Measurements from ENCODE around the gene PLEKHA4.

Gene PLEKHA4

GRCh38 chr19:48822514-48822913, 45.9 kb downstream of the PLEKHA4 start:
- DNase-seq, result no peak

DNA sequence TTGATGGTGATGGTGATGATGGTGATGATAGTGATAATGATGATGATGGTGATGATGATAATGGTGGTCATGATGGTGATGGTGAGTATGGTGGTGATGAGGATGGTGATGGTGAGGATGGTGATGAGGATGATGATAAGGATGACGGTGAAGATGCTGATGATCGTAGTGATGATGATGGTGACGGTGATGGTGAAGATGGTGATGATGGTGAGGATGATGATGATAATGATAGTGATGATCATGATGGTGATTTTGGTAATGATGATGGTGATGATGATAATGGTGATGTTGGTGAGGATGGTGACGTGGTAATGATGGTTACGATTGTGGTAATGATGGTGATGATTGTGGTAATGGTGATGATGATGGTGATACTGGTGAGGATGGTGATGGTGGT, 46.8 kb downstream of the PLEKHA4 start:
- no peak for DNase-seq

DNA sequence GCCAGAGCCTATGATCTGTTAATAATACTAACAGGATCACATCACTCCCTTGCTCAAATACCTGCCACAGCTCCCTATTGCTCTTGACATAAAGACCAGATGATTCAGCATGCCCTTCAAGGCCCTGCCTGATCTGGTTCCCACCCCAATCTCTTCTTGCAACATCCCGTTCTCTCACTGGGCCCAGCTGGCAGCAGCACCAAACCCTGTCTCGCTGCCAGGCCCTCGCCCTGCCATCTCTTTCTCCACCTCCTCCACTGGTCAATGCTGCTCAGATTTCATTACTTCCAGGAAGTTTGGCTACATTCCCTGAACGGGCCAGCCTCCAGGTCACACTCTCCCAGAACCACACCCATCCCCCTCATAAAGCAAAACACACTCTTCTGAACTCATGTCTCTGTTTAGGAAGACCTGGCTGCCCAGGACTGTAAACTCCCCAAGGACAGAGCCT, 49.0 kb downstream of the PLEKHA4 start:
- peak; percentile 37 for DNase-seq

DNA sequence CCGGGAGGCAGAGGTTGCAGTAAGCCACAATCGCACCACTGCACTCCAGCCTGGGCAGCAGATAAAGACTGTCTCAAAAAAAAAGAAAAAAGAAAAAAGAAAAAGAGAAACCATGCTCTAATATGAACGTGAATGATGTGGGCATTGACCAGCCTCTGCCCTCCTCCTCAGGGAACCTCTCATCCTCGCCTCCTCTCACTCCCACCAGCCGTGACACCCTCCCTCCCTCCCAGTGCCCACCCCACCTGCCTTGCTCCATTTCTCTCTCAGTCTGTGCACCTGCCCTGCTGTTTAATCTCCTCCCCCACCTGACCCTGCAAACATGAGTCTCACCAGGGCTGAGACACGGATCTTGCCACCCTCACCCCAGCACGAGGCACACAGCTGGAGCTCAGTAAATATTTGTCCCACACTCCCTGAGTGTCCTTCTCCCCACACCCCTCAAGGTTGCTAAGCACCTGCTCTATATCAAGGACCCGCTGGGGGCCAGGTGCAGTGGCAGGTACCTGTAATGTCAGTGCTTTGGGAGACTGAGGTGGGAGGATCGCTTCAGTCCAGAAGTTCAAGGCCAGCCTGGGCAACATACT, 50.1 kb downstream of the PLEKHA4 start:
- no peak for DNase-seq

GRCh38 chr19:48817585-48818124, 50.8 kb downstream of the PLEKHA4 start:
- no peak for DNase-seq

GRCh38 chr19:48815870-48816501, 52.4 kb downstream of the PLEKHA4 start:
- DNase-seq, result peak; percentile 52

DNA sequence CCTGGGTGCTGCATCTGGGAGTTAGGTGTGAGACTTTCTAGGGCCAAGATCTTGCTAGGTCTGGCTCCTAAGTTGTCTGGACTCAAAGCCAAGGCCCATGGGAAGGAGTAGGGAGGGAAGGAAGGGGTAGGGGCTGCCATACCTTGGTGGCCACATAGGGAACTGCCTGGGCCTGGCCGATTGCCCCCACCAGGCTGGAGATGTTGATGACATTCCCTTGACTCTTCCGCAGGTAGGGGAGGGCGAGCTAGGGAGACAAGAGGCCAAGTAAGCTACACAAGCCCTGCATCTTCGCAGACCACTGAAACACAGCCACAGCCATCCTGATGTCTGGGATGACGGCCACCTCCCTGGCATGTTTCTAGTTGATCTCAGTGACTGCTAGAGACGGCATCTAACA, 53.5 kb downstream of the PLEKHA4 start:
- no peak for DNase-seq

DNA sequence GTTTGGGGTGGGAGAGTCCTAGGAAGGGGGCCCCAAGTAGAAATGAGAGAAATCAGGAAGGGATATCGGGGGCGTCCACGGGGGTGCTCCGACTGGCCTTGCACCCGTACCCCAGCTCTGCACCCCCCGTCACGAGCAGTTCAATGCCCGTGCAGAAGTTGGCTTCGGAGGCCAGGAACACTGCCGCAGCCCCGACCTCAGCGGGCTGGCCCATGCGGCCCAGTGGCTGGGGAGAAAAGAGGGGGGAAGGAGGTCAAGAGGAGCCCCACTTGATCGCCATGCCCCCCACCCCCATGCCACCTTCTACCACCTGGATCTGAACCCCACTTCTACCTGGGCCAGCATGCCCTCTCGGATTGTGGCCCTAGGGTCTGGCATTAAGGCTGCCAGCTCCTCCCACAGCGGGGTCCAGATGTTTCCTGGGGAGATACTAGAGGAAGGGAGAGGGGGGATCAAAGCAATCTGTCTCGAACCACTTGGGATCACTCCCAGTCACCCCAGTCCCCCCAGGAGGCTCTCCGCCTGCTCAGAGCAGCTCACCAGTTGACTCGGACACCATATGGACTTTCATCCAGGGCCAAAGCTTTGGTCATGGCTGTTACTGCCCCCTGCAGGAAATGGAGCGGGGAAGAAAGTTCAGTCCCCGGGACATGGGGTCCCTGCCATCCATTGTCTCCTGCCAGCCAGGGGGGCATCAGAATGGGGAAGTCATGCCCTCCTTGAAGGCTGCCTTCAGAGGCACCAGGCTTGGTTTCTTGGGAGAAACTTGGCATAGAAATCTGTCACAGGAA, 55.1 kb downstream of the PLEKHA4 start:
- peak; percentile 23 for DNase-seq

DNA sequence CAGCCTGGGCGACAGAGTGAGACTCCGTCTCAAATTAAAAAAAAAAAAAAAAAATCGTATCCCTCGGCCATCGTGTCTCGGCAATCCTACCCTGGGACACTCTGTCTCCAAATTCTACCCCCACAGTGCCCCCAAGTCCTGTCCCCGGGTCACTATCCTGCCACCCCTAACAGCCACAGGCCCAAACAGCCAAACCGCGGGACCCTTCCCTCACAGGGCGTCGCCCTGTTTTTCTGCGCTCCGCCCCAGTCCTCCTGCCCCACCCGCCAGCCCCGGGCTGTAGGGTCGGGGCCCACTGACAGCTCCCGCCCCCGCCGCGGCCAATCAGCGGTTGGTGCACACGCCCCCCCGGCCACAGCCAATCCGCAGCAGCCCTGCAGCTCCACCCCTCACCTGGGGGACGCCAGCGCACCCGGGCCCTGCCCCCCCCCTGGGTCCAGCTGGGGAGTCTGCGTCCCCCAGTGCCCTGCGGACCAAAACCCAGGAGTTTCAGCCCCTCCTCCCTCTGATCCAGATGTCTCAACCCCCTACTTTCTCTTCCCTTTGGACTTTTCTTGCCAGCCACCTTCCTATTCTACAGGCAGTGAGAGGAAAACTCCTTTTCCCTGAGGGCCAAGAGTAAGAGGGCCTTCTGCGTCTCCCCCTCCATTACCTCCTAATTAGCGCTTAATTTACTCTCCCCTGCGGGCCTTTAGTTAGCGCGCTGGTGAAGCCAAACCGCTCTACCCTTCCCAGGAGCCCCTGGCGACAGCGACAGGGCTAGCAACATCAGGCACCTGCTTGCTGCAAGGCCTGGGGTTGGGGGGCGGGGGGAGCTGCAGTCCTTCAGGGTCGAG, 56.1 kb downstream of the PLEKHA4 start:
- peak; percentile 90 for DNase-seq

DNA sequence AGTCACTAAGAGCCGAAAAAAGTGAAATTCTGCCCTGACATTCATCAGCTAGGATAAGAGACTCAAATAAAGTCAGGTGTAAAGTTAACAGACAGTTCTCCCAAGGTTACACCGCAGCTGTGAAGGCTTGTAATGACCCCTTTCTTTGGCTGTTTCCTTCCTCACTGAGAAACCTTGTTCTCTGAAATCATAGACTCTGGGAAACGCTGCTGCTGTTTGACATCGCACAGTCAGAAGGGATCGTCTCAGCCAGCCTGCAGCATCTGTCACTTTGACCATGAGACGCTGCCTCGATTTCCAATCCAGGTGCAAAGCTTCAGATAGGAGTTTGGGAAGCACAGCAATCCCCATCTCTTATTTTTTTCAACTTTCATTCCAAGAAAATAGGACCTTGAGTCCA, 58.3 kb downstream of the PLEKHA4 start:
- DNase-seq, result peak; percentile 46

DNA sequence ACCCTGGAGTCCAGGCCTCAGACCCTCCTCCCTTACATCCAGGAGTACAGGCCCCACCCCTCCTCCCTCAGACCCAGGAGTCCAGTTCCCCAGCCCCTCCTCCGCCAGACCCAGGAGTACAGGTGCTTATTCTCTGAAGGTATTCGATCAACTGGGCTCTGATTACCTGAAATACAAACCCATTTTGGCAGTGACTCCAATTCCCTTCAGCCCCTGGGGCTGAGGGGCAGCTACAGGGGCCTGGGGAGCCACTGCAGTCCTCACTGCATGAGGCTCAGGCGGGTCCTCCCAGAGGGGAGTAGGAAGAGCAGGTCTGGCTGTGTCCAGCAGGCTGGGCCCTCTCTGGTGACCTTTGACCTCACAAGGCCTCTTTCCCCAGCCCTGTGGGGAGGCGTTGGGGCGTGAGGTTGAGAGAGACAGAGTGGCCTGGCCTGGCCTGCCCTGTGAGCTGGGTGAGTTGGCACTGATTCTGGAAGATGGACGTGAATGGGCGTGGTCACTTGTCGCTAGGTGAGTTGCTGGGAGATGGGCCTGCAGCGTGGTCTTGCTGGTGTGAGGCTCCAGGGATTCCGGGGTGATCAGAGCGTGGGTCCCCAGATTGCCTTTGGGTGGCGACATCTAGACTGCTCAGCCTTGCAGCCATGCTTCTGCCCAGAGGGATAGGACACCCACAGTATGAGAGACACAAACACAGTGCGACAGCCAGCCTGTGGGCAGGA, 60.7 kb downstream of the PLEKHA4 start:
- no peak for DNase-seq

GRCh38 chr19:48806818-48807589, 61.4 kb downstream of the PLEKHA4 start:
- no peak for DNase-seq

GRCh38 chr19:48806518-48806817, 61.9 kb downstream of the PLEKHA4 start:
- peak; percentile 61 for DNase-seq

DNA sequence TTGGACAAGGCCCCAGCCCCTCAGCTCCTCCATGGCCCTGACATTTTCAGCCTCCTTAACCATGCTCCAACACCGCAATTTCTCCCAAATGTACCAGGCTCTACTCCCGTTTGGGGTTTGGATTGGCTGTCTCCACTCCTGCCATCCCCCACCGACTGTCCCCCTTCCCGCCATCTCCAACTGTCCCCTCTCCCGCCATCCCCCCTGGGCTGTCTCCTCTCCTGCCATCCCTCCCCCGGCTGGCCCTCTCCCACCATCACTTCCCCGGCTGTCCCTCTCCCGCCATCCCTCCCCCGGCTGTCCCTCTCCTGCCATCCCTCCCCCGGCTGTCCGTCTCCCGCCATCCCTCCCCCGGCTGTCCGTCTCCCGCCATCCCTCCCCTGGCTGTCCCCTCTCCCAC, 63.0 kb downstream of the PLEKHA4 start:
- DNase-seq, result no peak

DNA sequence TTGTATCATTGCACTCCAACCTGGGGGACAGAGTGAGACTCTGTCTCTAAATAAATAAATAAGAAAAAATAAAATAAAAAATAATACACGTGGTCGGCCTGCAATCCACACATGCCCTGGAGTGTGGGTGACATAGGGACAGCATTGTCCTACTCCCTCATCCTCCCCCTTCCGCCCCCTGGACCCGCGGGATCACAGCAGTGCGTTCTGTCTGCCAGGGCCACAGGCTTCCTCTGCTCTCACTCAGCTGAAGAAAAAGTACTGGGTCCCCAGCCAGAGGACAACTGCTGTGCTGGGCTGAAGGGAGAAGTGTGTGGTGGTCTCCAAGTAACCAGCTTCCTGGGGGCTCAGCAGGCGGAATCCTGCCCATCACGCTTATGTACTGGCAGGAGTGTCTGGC, 63.9 kb downstream of the PLEKHA4 start:
- DNase-seq, result no peak

DNA sequence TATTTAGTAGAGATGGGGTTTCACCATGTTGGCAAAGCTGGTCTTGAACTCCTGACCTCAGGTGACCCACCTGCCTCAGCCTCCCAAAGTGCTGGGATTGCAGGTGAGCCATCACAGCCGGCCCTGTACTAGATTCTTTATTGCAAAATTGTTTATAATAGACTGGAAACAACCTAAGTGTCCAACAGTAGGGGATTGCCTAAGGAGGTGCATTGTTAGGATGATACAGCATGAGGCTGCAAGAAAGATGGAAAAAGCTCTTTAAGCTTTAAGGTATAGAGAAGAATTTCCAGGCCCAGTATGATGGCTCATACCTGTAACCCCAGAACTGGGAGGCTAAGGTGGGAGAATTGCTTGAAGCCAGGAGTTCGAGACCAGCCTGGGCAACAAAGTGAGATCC, 65.8 kb downstream of the PLEKHA4 start:
- no peak for DNase-seq

- no peak for DNase-seq
Measured at GRCh38 chr19:48799358-48800300, 68.8 kb downstream of the PLEKHA4 start.

GRCh38 chr19:48798937-48799336, 69.5 kb downstream of the PLEKHA4 start:
- DNase-seq, result no peak

- no peak for DNase-seq
Measured at GRCh38 chr19:48797103-48797502, 71.3 kb downstream of the PLEKHA4 start.

- no peak for DNase-seq
Measured at GRCh38 chr19:48796298-48797083, 71.9 kb downstream of the PLEKHA4 start.

Measured in OCI-M1 (cell line).